Memory B cell (primary cell): ENCODE measurements around the gene ZNF350.
"Not testable (repeated sequence)": the region's sequence is repeated elsewhere in the genome, so short reads cannot be mapped to it uniquely, and the experiment has no call there.

ENCODE experiments used
- ATAC-seq: fragments of 150-1000 bp; cut with Tn5 transposase; 2 replicates; pipeline ENCODE4 v1.10.0; 2021; ENCODE audit warnings: low read depth, mild to moderate bottlenecking, moderate library complexity
- DNase-seq, 2 donors: peaks; one replicate each; pipeline ENCODE4 v3.0.0; 2022; ENCODE audit warnings: low spot score in 2 of 2
- H3K27ac Mint-ChIP-seq: one replicate; pipeline ENCODE4 v1.8.0; 2022; ENCODE audit warnings: mild to moderate bottlenecking, moderate library complexity, mixed read lengths
- H3K27me3 Mint-ChIP-seq: one replicate; pipeline ENCODE4 v1.8.0; 2022; ENCODE audit warnings: mixed read lengths
- H3K36me3 Mint-ChIP-seq: one replicate; pipeline ENCODE4 v1.8.0; 2022; ENCODE audit warnings: mild to moderate bottlenecking, mixed read lengths
- H3K4me1 Mint-ChIP-seq: one replicate; pipeline ENCODE4 v1.8.0; 2022; ENCODE audit warnings: mixed read lengths
- H3K4me3 Mint-ChIP-seq: one replicate; pipeline ENCODE4 v1.8.0; 2022; ENCODE audit warnings: mild to moderate bottlenecking, moderate library complexity, mixed read lengths
- H3K9me3 Mint-ChIP-seq: one replicate; pipeline ENCODE4 v1.8.0; 2022; ENCODE audit warnings: mixed read lengths

The ZNF350 gene

GRCh38 chr19:51993422-51993821, 6.8 kb upstream of the ZNF350 start:
- no peak for ATAC-seq
- no peaks in the 10 kb centered on the region for H3K27me3 Mint-ChIP-seq
- peaks cover 26% of the 10 kb centered on the region for H3K9me3 Mint-ChIP-seq
- no peak overlapping the region for H3K27ac Mint-ChIP-seq
- no peak for DNase-seq
- H3K4me1 Mint-ChIP-seq, result no peaks in the 10 kb centered on the region
- H3K4me3 Mint-ChIP-seq, result no peak overlapping the region
- H3K36me3 Mint-ChIP-seq, result peaks cover 49% of the 10 kb centered on the region

- DNase-seq (no peak), ATAC-seq (no peak)
- Mint-ChIP-seq H3K4me1 (peaks cover 7% of the 10 kb centered on the region), H3K36me3 (peaks cover 53% of the 10 kb centered on the region), H3K27me3 (no peaks in the 10 kb centered on the region), H3K9me3 (peaks cover 17% of the 10 kb centered on the region), H3K27ac (no peak overlapping the region), H3K4me3 (no peak overlapping the region)
These were observed 3.3 kb downstream of the ZNF350 start for GRCh38 chr19:51983361-51983760.

- H3K4me3 Mint-ChIP-seq, ATAC-seq, DNase-seq, H3K27ac Mint-ChIP-seq, H3K27me3 Mint-ChIP-seq, H3K4me1 Mint-ChIP-seq: not testable (repeated sequence)
- peaks cover 17% of the 10 kb centered on the region for H3K9me3 Mint-ChIP-seq
- peaks cover 62% of the 10 kb centered on the region for H3K36me3 Mint-ChIP-seq
These were observed 5.7 kb downstream of the ZNF350 start for GRCh38 chr19:51980926-51981325.

- H3K4me1 Mint-ChIP-seq, result peaks cover 7% of the 10 kb centered on the region
- DNase-seq, result no peak
- H3K4me3 Mint-ChIP-seq, result no peak overlapping the region
- peaks cover 64% of the 10 kb centered on the region for H3K36me3 Mint-ChIP-seq
- no peak for ATAC-seq
- H3K27ac Mint-ChIP-seq, result no peak overlapping the region
- no peaks in the 10 kb centered on the region for H3K27me3 Mint-ChIP-seq
- H3K9me3 Mint-ChIP-seq, result peaks cover 17% of the 10 kb centered on the region
These were observed 6.4 kb downstream of the ZNF350 start for GRCh38 chr19:51980116-51980736.

- H3K4me1 Mint-ChIP-seq, result peaks cover 7% of the 10 kb centered on the region
- no peak for ATAC-seq
- H3K4me3 Mint-ChIP-seq, result no peak overlapping the region
- no peak for DNase-seq
- H3K36me3 Mint-ChIP-seq, result peaks cover 73% of the 10 kb centered on the region
- H3K27ac Mint-ChIP-seq, result no peak overlapping the region
- H3K27me3 Mint-ChIP-seq, result no peaks in the 10 kb centered on the region
- peaks cover 17% of the 10 kb centered on the region for H3K9me3 Mint-ChIP-seq
These were observed 7.8 kb downstream of the ZNF350 start for GRCh38 chr19:51978882-51979281.

DNA sequence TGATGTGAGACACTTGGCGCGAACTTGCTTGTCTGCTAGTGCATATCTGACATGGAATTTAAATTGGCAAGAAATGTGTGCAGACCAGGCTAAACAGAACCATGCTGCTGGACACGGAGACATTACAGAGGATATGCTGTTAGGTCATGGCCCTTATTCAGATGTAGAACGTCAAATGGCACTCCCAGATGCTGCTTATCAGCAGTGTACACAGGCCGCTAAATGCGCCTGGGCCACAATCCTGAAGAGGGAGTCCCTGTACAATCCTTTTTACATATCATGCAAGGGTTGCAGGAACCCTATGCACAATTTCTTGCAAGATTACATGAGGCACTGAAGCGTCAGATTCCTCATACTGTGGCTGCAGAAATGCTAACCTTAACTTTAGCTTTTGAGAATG, 9.3 kb downstream of the ZNF350 start:
- H3K27ac Mint-ChIP-seq, result no peak overlapping the region
- peaks cover 4% of the 10 kb centered on the region for H3K4me1 Mint-ChIP-seq
- DNase-seq, result no peak
- H3K27me3 Mint-ChIP-seq, result no peaks in the 10 kb centered on the region
- ATAC-seq, result no peak
- peaks cover 69% of the 10 kb centered on the region for H3K36me3 Mint-ChIP-seq
- no peak overlapping the region for H3K4me3 Mint-ChIP-seq
- peaks cover 11% of the 10 kb centered on the region for H3K9me3 Mint-ChIP-seq

GRCh38 chr19:51976852-51977251, 9.8 kb downstream of the ZNF350 start:
- H3K27ac Mint-ChIP-seq, result no peak overlapping the region
- no peak overlapping the region for H3K4me3 Mint-ChIP-seq
- H3K36me3 Mint-ChIP-seq, result peaks cover 74% of the 10 kb centered on the region
- peaks cover 12% of the 10 kb centered on the region for H3K9me3 Mint-ChIP-seq
- no peak for DNase-seq
- no peak for ATAC-seq
- peaks cover 4% of the 10 kb centered on the region for H3K4me1 Mint-ChIP-seq
- no peaks in the 10 kb centered on the region for H3K27me3 Mint-ChIP-seq

DNA sequence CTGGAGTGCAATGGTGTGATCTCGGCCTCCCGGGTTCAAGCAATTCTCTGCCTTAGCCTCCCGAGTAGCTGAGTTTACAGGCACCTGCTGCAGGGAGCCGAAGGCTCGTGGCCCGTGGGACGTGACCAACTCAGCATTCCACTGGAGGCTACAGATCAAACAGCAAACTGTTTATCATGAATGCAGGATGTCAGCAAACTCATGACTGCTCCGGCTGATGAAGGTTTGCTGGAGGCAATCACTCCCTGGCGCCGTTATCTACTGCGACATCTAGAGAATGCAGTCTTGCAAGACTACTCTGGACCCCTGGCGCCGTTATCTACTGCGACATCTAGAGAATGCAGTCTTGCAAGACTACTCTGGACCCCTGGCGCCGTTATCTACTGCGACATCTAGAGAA, 10.9 kb downstream of the ZNF350 start:
- not testable (repeated sequence) for H3K27me3 Mint-ChIP-seq, H3K27ac Mint-ChIP-seq, ATAC-seq, H3K4me3 Mint-ChIP-seq, DNase-seq, H3K4me1 Mint-ChIP-seq
- H3K36me3 Mint-ChIP-seq, result peaks cover 75% of the 10 kb centered on the region
- H3K9me3 Mint-ChIP-seq, result peaks cover 16% of the 10 kb centered on the region

GRCh38 chr19:51971624-51972023, 15.0 kb downstream of the ZNF350 start:
- ATAC-seq, result no peak
- Mint-ChIP-seq H3K27me3 (no peaks in the 10 kb centered on the region), H3K4me1 (no peaks in the 10 kb centered on the region), H3K9me3 (peaks cover 19% of the 10 kb centered on the region), H3K4me3 (no peak overlapping the region), H3K27ac (no peak overlapping the region), H3K36me3 (peaks cover 71% of the 10 kb centered on the region)
- peak in 1 of 2 donors; percentile 6 for DNase-seq

GRCh38 chr19:51970718-51971117, 15.9 kb downstream of the ZNF350 start:
- no peaks in the 10 kb centered on the region for H3K4me1 Mint-ChIP-seq
- H3K4me3 Mint-ChIP-seq, result no peak overlapping the region
- no peak for DNase-seq
- H3K27ac Mint-ChIP-seq, result no peak overlapping the region
- ATAC-seq, result no peak
- H3K9me3 Mint-ChIP-seq, result peaks cover 15% of the 10 kb centered on the region
- H3K27me3 Mint-ChIP-seq, result no peaks in the 10 kb centered on the region
- peaks cover 72% of the 10 kb centered on the region for H3K36me3 Mint-ChIP-seq

- H3K27me3 Mint-ChIP-seq, result no peaks in the 10 kb centered on the region
- H3K27ac Mint-ChIP-seq, result no peak overlapping the region
- no peak for ATAC-seq
- DNase-seq, result no peak
- H3K36me3 Mint-ChIP-seq, result peaks cover 62% of the 10 kb centered on the region
- H3K9me3 Mint-ChIP-seq, result peaks cover 29% of the 10 kb centered on the region
- no peak overlapping the region for H3K4me3 Mint-ChIP-seq
- no peaks in the 10 kb centered on the region for H3K4me1 Mint-ChIP-seq
These were observed 21.1 kb downstream of the ZNF350 start for GRCh38 chr19:51965583-51965982.

DNA sequence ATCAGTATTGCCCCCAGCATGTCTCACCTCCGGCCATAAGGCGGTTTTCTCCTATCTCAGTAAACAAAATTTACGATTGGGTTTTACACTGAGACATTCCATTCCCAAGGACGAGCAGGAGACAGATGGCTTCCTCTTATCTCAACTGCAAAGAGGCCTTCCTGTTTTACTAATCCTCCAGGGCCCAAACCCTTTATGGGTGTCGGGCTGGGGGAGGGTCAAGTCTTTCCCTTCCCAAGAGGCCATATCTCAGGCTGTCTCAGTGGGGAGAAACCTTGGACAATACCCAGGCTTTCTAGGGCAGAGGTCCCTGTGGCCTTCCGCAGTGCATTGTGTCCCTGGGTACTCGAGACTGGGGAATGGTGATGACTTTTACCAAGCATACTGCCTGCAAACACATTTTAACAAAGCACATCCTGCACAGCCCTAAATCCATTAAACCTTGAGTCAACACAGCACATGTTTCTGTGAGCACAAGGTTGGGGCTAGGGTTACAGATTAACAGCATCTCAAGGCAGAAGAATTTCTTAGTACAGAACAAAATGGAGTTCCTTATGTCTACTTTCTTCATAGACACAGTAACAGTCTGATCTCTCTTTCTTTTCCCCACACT, 25.9 kb downstream of the ZNF350 start:
- H3K27ac Mint-ChIP-seq, H3K4me1 Mint-ChIP-seq, H3K4me3 Mint-ChIP-seq, H3K27me3 Mint-ChIP-seq, DNase-seq, ATAC-seq: not testable (repeated sequence)
- peaks cover 36% of the 10 kb centered on the region for H3K36me3 Mint-ChIP-seq
- peaks cover 40% of the 10 kb centered on the region for H3K9me3 Mint-ChIP-seq

- no peaks in the 10 kb centered on the region for H3K27me3 Mint-ChIP-seq
- H3K36me3 Mint-ChIP-seq, result peaks cover 28% of the 10 kb centered on the region
- peaks cover 35% of the 10 kb centered on the region for H3K9me3 Mint-ChIP-seq
- ATAC-seq, result no peak
- H3K4me1 Mint-ChIP-seq, result no peaks in the 10 kb centered on the region
- no peak for DNase-seq
- no peak overlapping the region for H3K27ac Mint-ChIP-seq
- no peak overlapping the region for H3K4me3 Mint-ChIP-seq
These were observed 26.8 kb downstream of the ZNF350 start for GRCh38 chr19:51959791-51960190.

DNA sequence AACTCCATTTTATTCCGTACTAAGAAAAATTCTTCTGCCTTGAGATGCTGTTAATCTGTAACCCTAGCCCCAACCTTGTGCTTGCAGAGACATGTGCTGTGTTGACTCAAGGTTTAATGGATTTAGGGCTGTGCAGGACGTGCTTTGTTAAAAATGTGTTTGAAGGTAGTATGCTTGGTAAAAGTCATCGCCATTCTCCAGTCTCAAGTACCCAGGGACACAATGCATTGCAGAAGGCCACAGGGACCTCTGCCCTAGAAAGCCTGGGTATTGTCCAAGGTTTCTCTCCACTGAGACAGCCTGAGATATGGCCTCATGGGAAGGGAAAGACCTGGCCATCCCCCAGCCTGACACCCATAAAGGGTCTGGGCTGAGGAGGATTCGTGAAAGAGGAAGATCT, 28.8 kb downstream of the ZNF350 start:
- peaks cover 16% of the 10 kb centered on the region for H3K36me3 Mint-ChIP-seq
- H3K4me1 Mint-ChIP-seq, ATAC-seq, H3K4me3 Mint-ChIP-seq, H3K27ac Mint-ChIP-seq, H3K27me3 Mint-ChIP-seq, DNase-seq: not testable (repeated sequence)
- H3K9me3 Mint-ChIP-seq, result peaks cover 29% of the 10 kb centered on the region

GRCh38 chr19:51948975-51949374, 37.7 kb downstream of the ZNF350 start:
- Mint-ChIP-seq H3K27ac (no peak overlapping the region), H3K27me3 (no peaks in the 10 kb centered on the region), H3K36me3 (peaks cover 24% of the 10 kb centered on the region), H3K9me3 (peaks cover 25% of the 10 kb centered on the region), H3K4me1 (no peaks in the 10 kb centered on the region), H3K4me3 (no peak overlapping the region)
- ATAC-seq (no peak), DNase-seq (no peak)
